ENCODE measurements around the gene ULBP2. TPM values are rescaled to one million over a fixed set of nuclear protein-coding genes. Genes with fewer than 3 reads are reported as not detected.

ULBP2 gene
- total RNA-seq, 1 experiment from 2014 or later, result 0.13 TPM

DNA sequence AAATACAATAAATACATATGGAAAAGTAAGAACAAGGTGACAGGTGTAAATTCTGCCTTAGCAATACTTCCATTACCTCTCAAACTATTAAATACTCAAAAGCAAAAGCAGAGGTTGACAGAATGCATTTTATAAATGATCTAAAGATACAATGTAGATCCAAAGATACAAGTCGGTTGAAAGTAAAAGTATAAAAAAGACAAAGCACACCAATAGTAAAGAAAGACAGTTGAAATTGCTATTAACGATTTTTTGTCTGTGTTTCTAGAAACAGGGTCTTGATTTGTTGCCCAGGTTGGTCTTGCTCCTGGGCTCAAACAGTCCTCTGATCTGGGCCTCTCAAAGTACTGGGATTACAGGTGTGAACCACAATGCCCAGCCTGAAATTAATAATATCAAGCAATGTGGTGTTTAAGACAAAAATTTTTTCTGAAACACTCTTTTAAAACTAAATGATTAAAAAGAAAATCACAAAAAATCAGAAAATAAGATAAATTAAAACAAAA is 45.8 kb downstream of the ULBP2 start:
- Mint-ChIP-seq H3K4me1 (peaks cover 44% of the 10 kb centered on the region), H3K9me3 (no peaks in the 10 kb centered on the region), H3K36me3 (no peaks in the 10 kb centered on the region), H3K27ac (no peak overlapping the region), H3K27me3 (ENCODE audit: low read depth) (peaks cover 100% of the 10 kb centered on the region), H3K4me3 (no peak overlapping the region)
- CTCF ChIA-PET, result no interaction called here
- DNase-seq (ENCODE audit: low spot score) (no peak), ATAC-seq (no peak)
- TF ChIP-seq CBFB (CRISPR knock-in tag; IDR thresholded peaks at IDR 0.05; ENCODE audit: low read depth) (no peak), FOXJ3 (CRISPR knock-in tag; IDR thresholded peaks at IDR 0.05; ENCODE audit: borderline replicate concordance) (no peak), NFATC4 (CRISPR knock-in tag; IDR thresholded peaks at IDR 0.05) (no peak), ATF2 (CRISPR knock-in tag; IDR thresholded peaks at IDR 0.05; ENCODE audit: borderline replicate concordance, low read depth) (no peak), ZNF671 (CRISPR knock-in tag; IDR thresholded peaks at IDR 0.05) (no peak), ZNF423 (CRISPR knock-in tag; IDR thresholded peaks at IDR 0.05) (no peak), MAX (CRISPR knock-in tag; IDR thresholded peaks at IDR 0.05) (no peak), USF1 (CRISPR knock-in tag; IDR thresholded peaks at IDR 0.05) (no peak), PREB (CRISPR knock-in tag; IDR thresholded peaks at IDR 0.05; ENCODE audit: borderline replicate concordance) (no peak), ERG (CRISPR knock-in tag; IDR thresholded peaks at IDR 0.05) (no peak), ETV6 (CRISPR knock-in tag; IDR thresholded peaks at IDR 0.05) (no peak), OVOL2 (CRISPR knock-in tag; IDR thresholded peaks at IDR 0.05; ENCODE audit: borderline replicate concordance) (no peak), ZNF219 (CRISPR knock-in tag; IDR thresholded peaks at IDR 0.05; ENCODE audit: borderline replicate concordance) (no peak), SMAD3 (CRISPR knock-in tag; IDR thresholded peaks at IDR 0.05; ENCODE audit: borderline replicate concordance) (no peak), NR3C1 (CRISPR knock-in tag; conservative IDR thresholded peaks at IDR 0.05; ENCODE audit: low read depth) (no peak), TEAD4 (CRISPR knock-in tag; IDR thresholded peaks at IDR 0.05) (no peak), ATF6 (CRISPR knock-in tag; IDR thresholded peaks at IDR 0.05) (no peak), JUN (CRISPR knock-in tag; IDR thresholded peaks at IDR 0.05) (no peak)
- TF ChIP-seq, protein P1, sequence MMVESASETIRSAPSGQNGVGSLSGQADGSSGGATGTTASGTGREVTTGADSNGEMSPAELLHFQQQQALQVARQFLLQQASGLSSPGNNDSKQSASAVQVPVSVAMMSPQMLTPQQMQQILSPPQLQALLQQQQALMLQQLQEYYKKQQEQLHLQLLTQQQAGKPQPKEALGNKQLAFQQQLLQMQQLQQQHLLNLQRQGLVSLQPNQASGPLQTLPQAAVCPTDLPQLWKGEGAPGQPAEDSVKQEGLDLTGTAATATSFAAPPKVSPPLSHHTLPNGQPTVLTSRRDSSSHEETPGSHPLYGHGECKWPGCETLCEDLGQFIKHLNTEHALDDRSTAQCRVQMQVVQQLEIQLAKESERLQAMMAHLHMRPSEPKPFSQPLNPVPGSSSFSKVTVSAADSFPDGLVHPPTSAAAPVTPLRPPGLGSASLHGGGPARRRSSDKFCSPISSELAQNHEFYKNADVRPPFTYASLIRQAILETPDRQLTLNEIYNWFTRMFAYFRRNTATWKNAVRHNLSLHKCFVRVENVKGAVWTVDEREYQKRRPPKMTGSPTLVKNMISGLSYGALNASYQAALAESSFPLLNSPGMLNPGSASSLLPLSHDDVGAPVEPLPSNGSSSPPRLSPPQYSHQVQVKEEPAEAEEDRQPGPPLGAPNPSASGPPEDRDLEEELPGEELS (CRISPR knock-in tag; IDR thresholded peaks at IDR 0.05), result no peak
- POLR2A ChIA-PET, result no interaction called here

Measured in WTC11 (cell line).